ENCODE measurements around the gene GH1. TPM values are rescaled to one million over a fixed set of nuclear protein-coding genes. Genes with fewer than 3 reads are reported as not detected.

GH1 gene
- total and polyA plus RNA-seq, 2 of the 13 experiments (the other 11 are each of a cell fraction or from before 2014, with no cell fraction given), result not detected

DNA sequence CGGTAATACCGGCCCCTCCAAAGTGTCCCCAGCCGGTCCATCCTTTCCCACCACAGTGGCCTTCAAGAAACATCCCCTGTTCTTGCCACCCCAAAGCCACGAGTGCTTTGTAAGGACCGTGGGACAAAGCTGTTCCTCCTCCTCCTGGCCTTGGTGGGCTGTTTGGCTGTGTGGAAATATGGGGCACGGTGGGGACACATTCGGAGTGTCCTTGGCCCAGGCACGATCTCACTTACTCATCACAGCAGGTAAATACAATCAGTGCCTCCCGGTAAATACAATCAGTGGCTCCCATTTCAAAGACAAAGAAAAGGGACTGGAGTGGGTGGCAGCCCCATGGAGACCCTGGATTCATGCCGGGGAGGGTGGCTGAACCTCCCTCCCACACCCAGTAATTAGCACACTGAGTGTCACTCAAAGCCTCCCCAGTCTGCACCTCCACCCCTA is 43.7 kb upstream of the GH1 start (continued):
- peak; percentile 23; the same call in 1 of the 2 replicates for TF ChIP-seq CCDC6 (CRISPR knock-in tag; IDR thresholded peaks at IDR 0.05)
- no peak for TF ChIP-seq CCAR2 (optimal IDR thresholded peaks at IDR 0.05; ENCODE audit: low read depth, low read length)
- TF ChIP-seq, protein P1, sequence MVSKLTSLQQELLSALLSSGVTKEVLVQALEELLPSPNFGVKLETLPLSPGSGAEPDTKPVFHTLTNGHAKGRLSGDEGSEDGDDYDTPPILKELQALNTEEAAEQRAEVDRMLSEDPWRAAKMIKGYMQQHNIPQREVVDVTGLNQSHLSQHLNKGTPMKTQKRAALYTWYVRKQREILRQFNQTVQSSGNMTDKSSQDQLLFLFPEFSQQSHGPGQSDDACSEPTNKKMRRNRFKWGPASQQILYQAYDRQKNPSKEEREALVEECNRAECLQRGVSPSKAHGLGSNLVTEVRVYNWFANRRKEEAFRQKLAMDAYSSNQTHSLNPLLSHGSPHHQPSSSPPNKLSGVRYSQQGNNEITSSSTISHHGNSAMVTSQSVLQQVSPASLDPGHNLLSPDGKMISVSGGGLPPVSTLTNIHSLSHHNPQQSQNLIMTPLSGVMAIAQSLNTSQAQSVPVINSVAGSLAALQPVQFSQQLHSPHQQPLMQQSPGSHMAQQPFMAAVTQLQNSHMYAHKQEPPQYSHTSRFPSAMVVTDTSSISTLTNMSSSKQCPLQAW (CRISPR knock-in tag; IDR thresholded peaks at IDR 0.05), result peak; percentile 75; the same call in 1 of the 2 replicates
- 0 out of 2 replicates have a peak, but pooled peaks have one; percentile 13 for TF ChIP-seq GATAD1 (CRISPR knock-in tag; IDR thresholded peaks at IDR 0.05)
- TF ChIP-seq MEF2D (CRISPR knock-in tag; IDR thresholded peaks at IDR 0.05), result 0 out of 2 replicates have a peak, but pooled peaks have one; percentile 53
- 0 out of 2 replicates have a peak, but pooled peaks have one; percentile 26 for TF ChIP-seq ZNF614 (CRISPR knock-in tag; IDR thresholded peaks at IDR 0.05; ENCODE audit: borderline replicate concordance)
- no peak for TF ChIP-seq HDAC6 (IDR thresholded peaks at IDR 0.05; ENCODE audit: low read depth, low read length)
- TF ChIP-seq, protein P2, sequence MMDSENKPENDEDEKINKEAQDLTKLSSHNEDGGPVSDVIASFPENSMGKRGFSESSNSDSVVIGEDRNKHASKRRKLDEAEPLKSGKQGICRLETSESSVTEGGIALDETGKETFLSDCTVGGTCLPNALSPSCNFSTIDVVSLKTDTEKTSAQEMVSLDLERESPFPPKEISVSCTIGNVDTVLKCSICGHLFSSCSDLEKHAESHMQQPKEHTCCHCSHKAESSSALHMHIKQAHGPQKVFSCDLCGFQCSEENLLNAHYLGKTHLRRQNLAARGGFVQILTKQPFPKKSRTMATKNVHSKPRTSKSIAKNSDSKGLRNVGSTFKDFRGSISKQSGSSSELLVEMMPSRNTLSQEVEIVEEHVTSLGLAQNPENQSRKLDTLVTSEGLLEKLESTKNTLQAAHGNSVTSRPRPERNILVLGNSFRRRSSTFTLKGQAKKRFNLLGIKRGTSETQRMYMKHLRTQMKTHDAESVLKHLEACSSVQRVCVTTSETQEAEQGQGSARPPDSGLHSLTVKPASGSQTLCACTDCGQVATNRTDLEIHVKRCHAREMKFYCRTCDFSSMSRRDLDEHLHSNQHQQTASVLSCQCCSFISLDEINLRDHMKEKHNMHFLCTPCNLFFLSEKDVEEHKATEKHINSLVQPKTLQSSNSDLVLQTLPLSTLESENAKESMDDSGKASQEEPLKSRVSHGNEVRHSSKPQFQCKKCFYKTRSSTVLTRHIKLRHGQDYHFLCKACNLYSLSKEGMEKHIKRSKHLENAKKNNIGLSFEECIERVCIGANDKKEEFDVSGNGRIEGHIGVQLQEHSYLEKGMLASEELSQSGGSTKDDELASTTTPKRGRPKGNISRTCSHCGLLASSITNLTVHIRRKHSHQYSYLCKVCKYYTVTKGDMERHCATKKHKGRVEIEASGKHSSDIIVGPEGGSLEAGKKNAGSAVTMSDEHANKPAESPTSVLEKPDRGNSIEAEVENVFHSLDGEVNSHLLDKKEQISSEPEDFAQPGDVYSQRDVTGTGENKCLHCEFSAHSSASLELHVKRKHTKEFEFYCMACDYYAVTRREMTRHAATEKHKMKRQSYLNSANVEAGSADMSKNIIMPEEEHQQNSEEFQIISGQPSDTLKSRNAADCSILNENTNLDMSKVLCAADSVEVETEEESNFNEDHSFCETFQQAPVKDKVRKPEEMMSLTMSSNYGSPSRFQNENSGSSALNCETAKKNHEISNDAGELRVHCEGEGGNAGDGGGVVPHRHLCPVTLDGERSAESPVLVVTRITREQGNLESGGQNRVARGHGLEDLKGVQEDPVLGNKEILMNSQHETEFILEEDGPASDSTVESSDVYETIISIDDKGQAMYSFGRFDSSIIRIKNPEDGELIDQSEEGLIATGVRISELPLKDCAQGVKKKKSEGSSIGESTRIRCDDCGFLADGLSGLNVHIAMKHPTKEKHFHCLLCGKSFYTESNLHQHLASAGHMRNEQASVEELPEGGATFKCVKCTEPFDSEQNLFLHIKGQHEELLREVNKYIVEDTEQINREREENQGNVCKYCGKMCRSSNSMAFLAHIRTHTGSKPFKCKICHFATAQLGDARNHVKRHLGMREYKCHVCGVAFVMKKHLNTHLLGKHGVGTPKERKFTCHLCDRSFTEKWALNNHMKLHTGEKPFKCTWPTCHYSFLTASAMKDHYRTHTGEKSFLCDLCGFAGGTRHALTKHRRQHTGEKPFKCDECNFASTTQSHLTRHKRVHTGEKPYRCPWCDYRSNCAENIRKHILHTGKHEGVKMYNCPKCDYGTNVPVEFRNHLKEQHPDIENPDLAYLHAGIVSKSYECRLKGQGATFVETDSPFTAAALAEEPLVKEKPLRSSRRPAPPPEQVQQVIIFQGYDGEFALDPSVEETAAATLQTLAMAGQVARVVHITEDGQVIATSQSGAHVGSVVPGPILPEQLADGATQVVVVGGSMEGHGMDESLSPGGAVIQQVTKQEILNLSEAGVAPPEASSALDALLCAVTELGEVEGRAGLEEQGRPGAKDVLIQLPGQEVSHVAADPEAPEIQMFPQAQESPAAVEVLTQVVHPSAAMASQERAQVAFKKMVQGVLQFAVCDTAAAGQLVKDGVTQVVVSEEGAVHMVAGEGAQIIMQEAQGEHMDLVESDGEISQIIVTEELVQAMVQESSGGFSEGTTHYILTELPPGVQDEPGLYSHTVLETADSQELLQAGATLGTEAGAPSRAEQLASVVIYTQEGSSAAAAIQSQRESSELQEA (CRISPR knock-in tag; IDR thresholded peaks at IDR 0.05; ENCODE audit: not compliant biosample characterization), result no peak
- peak; percentile 95 for TF ChIP-seq HMG20B (CRISPR knock-in tag; conservative IDR thresholded peaks at IDR 0.05)
- peak in 1 of 2 experiments; percentile 49; a peak in 1 of 4 replicates for TF ChIP-seq KLF16 (CRISPR knock-in tag; IDR thresholded peaks at IDR 0.05)
- 0 out of 2 replicates have a peak, but pooled peaks have one; percentile 37 for TF ChIP-seq ZNF772 (CRISPR knock-in tag; IDR thresholded peaks at IDR 0.05)
- peak; percentile 78 for TF ChIP-seq RXRB (CRISPR knock-in tag; IDR thresholded peaks at IDR 0.05; ENCODE audit: borderline replicate concordance)
- TF ChIP-seq ZSCAN29 (CRISPR knock-in tag; conservative IDR thresholded peaks at IDR 0.05), result no peak
- 0 out of 2 replicates have a peak, but pooled peaks have one; percentile 13 for TF ChIP-seq TRIM24 (CRISPR knock-in tag; IDR thresholded peaks at IDR 0.05)
- no peak for TF ChIP-seq HOXD1 (CRISPR knock-in tag; IDR thresholded peaks at IDR 0.05)
- TF ChIP-seq GLI4 (CRISPR knock-in tag; IDR thresholded peaks at IDR 0.05; ENCODE audit: borderline replicate concordance), result 0 out of 2 replicates have a peak, but pooled peaks have one; percentile 39

Measured in HepG2 (cell line).